DND-41 (cell line): ENCODE data around the gene MIEF1.

ENCODE experiments used
- EZH2 ChIP-seq: IDR thresholded peaks from 3 replicates; pipeline ENCODE4 v1.6.1; 2012; ENCODE audit warnings: borderline replicate concordance, low read depth, mild to moderate bottlenecking, moderate library complexity, low read length, inconsistent platforms; ENCODE audit not compliant: severe bottlenecking
- TF ChIP-seq, protein P1 (sequence below): IDR thresholded peaks from 2 replicates; pipeline ENCODE4 v1.5.1; 2012; ENCODE audit warnings: borderline replicate concordance, low read length, moderate library complexity, mild to moderate bottlenecking; ENCODE audit not compliant: poor library complexity, severe bottlenecking; ENCODE audit errors: extremely low read depth

DNA sequence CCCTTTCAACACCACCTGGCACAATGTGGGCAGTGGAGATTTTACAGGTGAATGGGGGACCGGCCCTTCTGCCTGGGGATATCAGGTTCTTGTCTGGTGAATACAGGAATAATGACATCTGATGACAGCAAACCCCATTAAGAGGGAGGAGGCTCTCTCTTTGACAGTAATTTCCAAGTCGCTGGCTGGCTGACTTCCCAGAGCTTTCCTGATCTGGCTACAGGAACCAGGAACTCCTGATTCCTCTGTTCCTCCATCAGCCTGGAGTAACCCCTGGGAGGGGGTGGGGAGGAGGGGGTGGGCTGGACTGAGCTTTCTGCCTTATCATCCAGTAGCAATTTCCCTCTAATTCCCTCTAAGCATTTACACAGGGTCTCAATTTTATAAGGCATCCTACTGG lies 3.7 kb upstream of the MIEF1 start:
- TF ChIP-seq, protein P1, sequence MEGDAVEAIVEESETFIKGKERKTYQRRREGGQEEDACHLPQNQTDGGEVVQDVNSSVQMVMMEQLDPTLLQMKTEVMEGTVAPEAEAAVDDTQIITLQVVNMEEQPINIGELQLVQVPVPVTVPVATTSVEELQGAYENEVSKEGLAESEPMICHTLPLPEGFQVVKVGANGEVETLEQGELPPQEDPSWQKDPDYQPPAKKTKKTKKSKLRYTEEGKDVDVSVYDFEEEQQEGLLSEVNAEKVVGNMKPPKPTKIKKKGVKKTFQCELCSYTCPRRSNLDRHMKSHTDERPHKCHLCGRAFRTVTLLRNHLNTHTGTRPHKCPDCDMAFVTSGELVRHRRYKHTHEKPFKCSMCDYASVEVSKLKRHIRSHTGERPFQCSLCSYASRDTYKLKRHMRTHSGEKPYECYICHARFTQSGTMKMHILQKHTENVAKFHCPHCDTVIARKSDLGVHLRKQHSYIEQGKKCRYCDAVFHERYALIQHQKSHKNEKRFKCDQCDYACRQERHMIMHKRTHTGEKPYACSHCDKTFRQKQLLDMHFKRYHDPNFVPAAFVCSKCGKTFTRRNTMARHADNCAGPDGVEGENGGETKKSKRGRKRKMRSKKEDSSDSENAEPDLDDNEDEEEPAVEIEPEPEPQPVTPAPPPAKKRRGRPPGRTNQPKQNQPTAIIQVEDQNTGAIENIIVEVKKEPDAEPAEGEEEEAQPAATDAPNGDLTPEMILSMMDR = no peak
- no peak for TF ChIP-seq EZH2
